HG03432 (cell line): ENCODE results near the gene TGFB1I1.
"Not testable (repeated sequence)": the region's sequence is repeated elsewhere in the genome, so short reads cannot be mapped to it uniquely, and the experiment has no call there.

Source experiments
- ATAC-seq: cut with Tn5 transposase; IDR thresholded peaks from one replicate; pipeline ENCODE4 v1.9.1; 2021; ENCODE audit warnings: mild to moderate bottlenecking, moderate library complexity; ENCODE audit not compliant: unreplicated experiment

Gene TGFB1I1

GRCh38 chr16:31471875-31472708 is at the start of gene TGFB1I1:
TGFB1I1 (plus strand) TSS chr16:31472152; CDS start chr16:31472189, 37 bp downstream.
- no peak for ATAC-seq

- ATAC-seq: no peak
Observed at GRCh38 chr16:31423241-31423640, 48.7 kb upstream of the TGFB1I1 start.

- no peak for ATAC-seq
Observed at GRCh38 chr16:31423801-31424200, 48.2 kb upstream of the TGFB1I1 start.

GRCh38 chr16:31427441-31428278 is 44.3 kb upstream of the TGFB1I1 start:
- ATAC-seq: no peak

GRCh38 chr16:31428279-31428597 is 43.7 kb upstream of the TGFB1I1 start, which contains the start of gene COX6A2:
COX6A2 (minus strand) TSS chr16:31428360; CDS start chr16:31428325, 35 bp downstream.
- ATAC-seq: no peak

- ATAC-seq: no peak
Observed at GRCh38 chr16:31428638-31429247, 43.2 kb upstream of the TGFB1I1 start.

- no peak for ATAC-seq
Observed at GRCh38 chr16:31429314-31429713, 42.6 kb upstream of the TGFB1I1 start.

- no peak for ATAC-seq
Observed at GRCh38 chr16:31429796-31430195, 42.2 kb upstream of the TGFB1I1 start.

GRCh38 chr16:31430380-31431052 is 41.4 kb upstream of the TGFB1I1 start:
- ATAC-seq: no peak

GRCh38 chr16:31435341-31436220 is 36.4 kb upstream of the TGFB1I1 start:
- ATAC-seq: no peak

- no peak for ATAC-seq
Observed at GRCh38 chr16:31436221-31437045, 35.5 kb upstream of the TGFB1I1 start.

GRCh38 chr16:31438414-31438813 is 33.5 kb upstream of the TGFB1I1 start:
- no peak for ATAC-seq

GRCh38 chr16:31439023-31439422 is 32.9 kb upstream of the TGFB1I1 start:
- not testable (repeated sequence) for ATAC-seq

GRCh38 chr16:31439519-31439918 is 32.4 kb upstream of the TGFB1I1 start:
- no peak for ATAC-seq

GRCh38 chr16:31440516-31441184 is 31.3 kb upstream of the TGFB1I1 start:
- no peak for ATAC-seq

- no peak for ATAC-seq
Observed at GRCh38 chr16:31441956-31442355, 30.0 kb upstream of the TGFB1I1 start.

GRCh38 chr16:31445931-31446330 is 26.0 kb upstream of the TGFB1I1 start:
- not testable (repeated sequence) for ATAC-seq

- no peak for ATAC-seq
Observed at GRCh38 chr16:31451201-31451600, 20.8 kb upstream of the TGFB1I1 start.
